Measurements from ENCODE around the gene TMEM108.

TMEM108 gene

GRCh38 chr3:133121450-133121849, 83.3 kb downstream of the TMEM108 start:
- no peak for DNase-seq

GRCh38 chr3:133123636-133124035, 85.4 kb downstream of the TMEM108 start:
- no peak for DNase-seq

- peak; percentile 71 to 75 for DNase-seq
Observed at GRCh38 chr3:133124511-133124910, 86.3 kb downstream of the TMEM108 start.

- no peak for DNase-seq
Observed at GRCh38 chr3:133125171-133125570, 87.0 kb downstream of the TMEM108 start.

GRCh38 chr3:133125802-133126201, 87.6 kb downstream of the TMEM108 start:
- DNase-seq: no peak

DNA sequence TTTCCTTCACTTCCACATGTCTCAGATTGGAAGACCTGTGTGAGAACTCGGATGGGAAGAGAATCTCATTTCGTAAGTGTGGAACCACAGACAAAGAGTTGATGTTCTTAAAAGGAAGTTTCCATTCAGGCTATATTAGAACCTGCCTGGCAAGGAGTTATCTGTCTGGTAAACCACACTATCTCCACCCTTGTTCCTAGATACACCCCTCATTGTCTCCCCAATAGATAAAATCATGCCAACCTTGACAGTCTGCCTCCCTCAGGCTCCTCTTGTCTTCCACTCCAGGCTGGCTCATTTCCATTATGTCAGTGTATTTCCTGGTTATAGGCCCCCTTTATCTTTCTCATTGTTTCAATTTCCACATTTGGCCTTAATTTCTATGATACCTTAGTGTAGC, 89.2 kb downstream of the TMEM108 start:
- DNase-seq: no peak

DNA sequence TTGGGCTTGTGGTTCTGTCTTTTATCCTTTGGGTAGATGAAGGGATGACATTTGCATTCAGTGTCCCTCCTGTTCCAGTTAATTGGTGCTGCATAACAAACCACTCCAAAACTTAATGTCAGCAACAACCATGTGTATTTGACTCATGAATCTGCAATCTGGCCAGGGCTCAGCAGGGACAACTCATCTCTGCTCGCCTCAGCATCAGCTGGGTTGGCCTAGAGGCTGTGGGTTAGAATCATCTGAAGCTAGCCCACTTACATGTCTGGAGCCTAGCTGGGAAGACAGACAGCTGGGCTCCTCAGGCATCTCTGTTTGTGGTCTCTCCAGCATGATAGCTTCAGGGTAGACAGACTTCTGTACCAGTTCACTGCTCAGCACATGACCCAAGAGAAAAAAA, 92.0 kb downstream of the TMEM108 start:
- peak in 1 of 2 experiments; percentile 58 for DNase-seq

DNA sequence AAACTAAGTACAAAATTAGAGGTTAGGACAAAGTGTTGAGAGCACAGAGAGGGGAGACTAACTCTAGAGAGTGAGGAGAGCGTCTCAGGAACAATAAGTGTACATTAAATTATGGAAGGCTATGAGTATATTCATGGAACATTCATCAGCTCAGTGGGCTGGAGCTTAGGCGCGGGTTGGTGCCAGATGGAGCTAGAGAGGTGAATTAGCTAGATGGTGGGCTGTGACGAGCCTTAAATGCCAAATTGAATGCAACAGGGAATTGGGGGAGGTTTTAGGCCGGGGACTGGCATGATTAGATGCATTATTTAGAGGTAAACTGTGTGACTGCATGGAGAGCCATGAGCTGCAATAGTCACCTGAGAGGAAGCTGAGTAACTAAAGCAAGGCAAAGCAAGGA, 97.1 kb downstream of the TMEM108 start:
- peak; percentile 23 to 49 for DNase-seq

DNA sequence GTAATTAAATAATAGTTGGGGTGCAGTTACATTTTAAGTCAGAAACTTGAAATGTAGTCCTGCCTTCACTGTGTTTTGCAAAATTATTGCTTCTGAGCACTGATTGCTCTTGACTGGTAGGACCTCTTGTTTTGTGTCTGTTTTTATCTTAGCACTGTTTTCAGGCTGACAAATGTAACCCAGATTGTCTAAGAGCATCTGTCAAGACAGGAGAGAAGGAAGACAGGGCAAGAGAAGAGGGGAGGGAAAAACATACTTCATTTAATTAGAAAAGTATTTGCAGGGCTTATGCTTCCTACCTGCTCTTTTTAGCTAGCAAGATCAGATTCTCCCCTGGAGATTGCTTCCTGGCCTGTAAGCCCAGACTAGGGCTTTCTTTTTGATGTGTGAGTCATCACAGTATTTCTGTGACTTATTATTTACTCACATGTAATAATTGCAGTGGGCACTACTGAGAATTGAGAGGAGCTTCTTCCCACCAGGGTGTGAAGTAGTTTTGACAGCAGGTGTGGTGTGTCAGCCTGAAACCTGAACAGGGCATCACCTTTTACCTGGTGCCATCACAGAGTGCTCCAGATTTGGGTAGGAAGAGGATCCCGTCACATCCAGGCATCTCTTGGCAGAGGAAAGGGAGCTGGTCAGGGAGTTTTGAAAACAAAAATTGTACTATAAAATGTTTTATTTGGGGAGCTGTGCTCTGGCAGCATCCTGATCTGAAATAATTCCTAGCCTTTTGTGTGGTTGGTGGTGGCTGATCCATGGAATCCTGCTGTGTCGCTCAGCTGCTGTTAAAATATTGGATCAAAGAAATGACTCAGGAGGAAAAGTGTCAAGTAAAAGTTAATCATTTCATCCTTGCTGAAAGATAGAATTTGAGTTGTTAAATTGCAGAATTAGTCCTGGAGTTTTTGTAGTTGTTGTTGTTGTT, 98.2 kb downstream of the TMEM108 start:
- DNase-seq: peak; percentile 25 to 38

GRCh38 chr3:133137042-133137996, 99.1 kb downstream of the TMEM108 start:
- no peak for DNase-seq

GRCh38 chr3:133138017-133138416, 99.8 kb downstream of the TMEM108 start:
- no peak for DNase-seq

DNA sequence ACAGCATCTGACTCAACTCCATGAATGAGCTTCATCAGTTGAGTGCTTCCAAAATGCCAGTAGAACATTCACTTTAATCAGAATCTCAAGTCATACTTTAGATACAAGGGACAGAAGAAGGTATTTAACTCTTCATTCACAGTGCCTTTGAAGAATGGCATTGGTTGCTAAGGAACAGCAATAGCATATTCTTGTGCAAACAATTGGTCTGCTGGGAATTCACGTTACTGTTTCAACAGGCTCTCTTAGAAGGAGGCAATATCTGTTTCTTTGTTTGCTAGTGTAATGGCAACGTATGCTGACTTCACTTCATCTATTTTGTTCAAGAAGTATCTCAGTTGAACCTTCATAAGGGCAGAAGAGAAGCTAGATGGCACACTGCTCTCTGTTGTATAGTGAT, 113.9 kb downstream of the TMEM108 start:
- DNase-seq: peak in 1 of 2 experiments; percentile 44

DNA sequence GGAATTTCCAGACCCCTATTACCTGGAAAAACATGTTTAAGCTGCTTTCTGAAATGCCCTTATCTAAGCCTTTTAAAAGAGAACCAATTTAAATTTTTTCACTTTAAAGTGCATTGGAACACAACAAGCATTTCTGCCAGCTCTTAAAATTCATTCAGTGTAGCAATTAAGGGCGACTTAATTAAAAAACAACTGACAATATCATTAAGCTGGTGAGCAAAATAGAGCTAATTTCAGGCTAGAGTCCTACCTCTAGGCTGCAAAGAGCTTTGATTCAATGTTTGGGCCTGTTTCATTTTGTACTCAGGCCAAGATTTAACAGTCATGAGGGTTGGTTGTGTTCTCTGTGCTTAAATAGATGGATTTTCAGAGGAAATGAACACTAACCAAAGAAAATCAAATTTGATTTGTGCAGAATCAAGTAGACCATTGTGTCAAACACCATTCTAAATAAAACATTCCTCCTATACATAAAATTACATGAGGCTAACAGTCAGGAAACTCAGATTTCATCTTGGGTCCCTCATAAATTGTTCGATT, 114.6 kb downstream of the TMEM108 start:
- DNase-seq: peak in 1 of 2 experiments; percentile 6

DNA sequence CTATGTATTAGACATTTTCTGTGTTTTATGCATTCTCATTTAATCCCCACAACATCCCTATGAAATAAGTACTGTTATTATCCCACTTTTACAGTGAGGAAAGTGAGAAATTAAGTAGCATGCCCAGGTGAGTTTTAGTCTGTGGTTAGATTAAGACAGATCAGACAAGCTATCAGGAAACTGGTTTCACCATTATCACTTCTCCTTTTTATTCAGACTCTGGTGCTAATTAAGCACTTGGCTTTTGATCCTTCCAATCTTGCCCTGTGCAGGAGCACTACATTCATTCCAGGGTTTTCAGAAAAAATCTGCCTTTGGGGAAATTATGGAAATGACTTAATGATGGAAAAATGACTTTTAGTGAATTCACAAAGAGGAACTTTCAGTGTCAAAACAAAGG, 115.2 kb downstream of the TMEM108 start:
- DNase-seq: no peak

GRCh38 chr3:133157716-133158115, 119.5 kb downstream of the TMEM108 start:
- DNase-seq: no peak

- no peak for DNase-seq
Observed at GRCh38 chr3:133158686-133159085, 120.5 kb downstream of the TMEM108 start.

- DNase-seq: no peak
Observed at GRCh38 chr3:133159498-133160475, 121.6 kb downstream of the TMEM108 start.

DNA sequence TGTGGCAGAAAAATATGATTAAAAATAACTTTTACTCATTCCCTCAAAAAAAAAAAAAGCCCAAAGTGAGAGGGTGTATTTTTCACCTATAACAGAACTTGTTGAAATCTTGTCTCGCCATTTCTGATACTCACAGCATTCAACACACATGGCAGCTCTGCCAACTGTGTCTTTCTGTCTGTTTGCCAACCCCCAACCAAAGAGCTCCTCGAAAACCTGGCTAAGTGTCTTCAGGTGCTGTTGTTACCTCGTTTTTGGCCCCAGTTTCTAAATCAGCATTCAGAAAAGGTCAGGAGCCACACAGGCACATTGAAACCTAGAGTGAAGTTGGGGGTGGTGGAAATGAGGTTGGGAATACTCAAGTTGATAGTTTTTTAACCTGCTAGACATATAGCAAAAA, 123.5 kb downstream of the TMEM108 start:
- no peak for DNase-seq

- no peak for DNase-seq
Observed at GRCh38 chr3:133162265-133162664, 124.1 kb downstream of the TMEM108 start.

- DNase-seq: peak in 1 of 2 experiments; percentile 34
Observed at GRCh38 chr3:133162670-133163305, 124.6 kb downstream of the TMEM108 start.

DNA sequence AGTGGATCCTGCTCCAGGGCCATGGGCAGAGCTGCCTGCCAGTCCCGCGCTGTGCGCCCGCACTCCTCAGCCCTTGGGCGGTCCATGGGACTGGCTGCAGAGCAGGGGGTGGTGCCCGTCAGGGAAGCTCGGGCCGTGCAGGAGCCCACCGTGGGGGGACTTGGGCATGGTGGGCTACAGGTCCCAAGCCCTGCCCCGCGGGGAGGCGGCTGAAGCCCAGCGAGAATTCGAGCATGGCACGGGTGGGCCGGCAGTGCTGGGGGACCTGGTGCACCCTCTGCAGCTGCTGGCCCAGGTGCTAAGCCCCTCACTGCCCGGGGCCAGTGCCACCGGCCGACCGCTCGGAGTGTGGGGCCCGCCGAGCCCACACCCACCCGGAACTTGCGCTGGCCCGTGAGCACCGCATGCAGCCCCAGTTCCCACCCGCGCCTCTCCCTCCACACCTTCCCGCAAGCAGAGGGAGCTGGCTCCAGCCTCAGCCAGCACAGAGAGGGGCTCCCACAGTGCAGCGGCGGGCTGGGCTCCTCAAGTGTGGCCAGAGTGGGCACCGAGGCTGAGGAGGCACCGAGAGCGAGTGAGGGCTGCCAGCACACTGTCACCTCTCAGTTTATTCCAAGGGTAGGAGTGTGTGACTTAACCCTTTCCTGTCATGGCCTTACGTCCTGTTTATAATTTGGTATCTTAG, 129.3 kb downstream of the TMEM108 start:
- no peak for DNase-seq

Data from NCI-H446 (cell line).